A549 (cell line): ENCODE measurements around the gene LAMB3. TPM values are rescaled to one million over a fixed set of nuclear protein-coding genes. Genes with fewer than 3 reads are reported as not detected.

Source experiments
- ATAC-seq, 2 experiments: fragments of 200-7000 bp in 1 of 2; fragments of >200 bp in 1 of 2; cut with Nextera tagmentation in 1 of 2; cut with Tn5 transposase in 1 of 2; 3 replicates each; pipeline versions ENCODE4 v1.8.0 to v1.9.1; 2018 to 2020; ENCODE audit warnings: mild to moderate bottlenecking in 1 of 2, moderate library complexity in 1 of 2
- CTCF ChIA-PET: fragments of 300-600 bp; sonication (Branson Sonifier 250); formaldehyde crosslinking; extraction: SDS; loops from one replicate; lab custom pipeline; 2021; ENCODE audit warnings: antibody characterized with exemption, inconsistent platforms; lab: Yijun Ruan, JAX
- POLR2A ChIA-PET: fragments of 350-600 bp; formaldehyde crosslinking; extraction: SDS; loops from one replicate; lab custom pipeline; 2021; ENCODE audit warnings: antibody characterized with exemption, inconsistent platforms; lab: Yijun Ruan, JAX
- DNase-seq, 2 experiments: peaks; one replicate each; pipeline versions ENCODE4 v3.0.0 to v3.0.0-alpha.2; 2011 to 2016; ENCODE audit warnings: low read depth in 1 of 2, low spot score in 1 of 2
- FAIRE-seq: peaks from 2 replicates; lab custom pipeline; 2011; peaks lifted over from hg19 to GRCh38; lab: Jason Lieb, UNC
- H3K27ac ChIP-seq, 2 experiments: fragments of >200 bp; sonication (Bioruptor Twin); formaldehyde crosslinking; 3 replicates each; pipeline ENCODE4 v1.5.1; 2016 to 2017
- H3K4me1 ChIP-seq: fragments of >200 bp; sonication (Bioruptor Twin); formaldehyde crosslinking; 3 replicates; pipeline ENCODE4 v1.6.1; 2016
- H3K4me2 ChIP-seq: fragments of >200 bp; sonication (Bioruptor Twin); formaldehyde crosslinking; 3 replicates; pipeline ENCODE4 v1.6.1; 2016
- H3K4me3 ChIP-seq: fragments of >200 bp; sonication (Bioruptor Twin); formaldehyde crosslinking; 3 replicates; pipeline ENCODE4 v1.5.1; 2016
- H3K9me3 ChIP-seq: fragments of >200 bp; sonication (Bioruptor Twin); formaldehyde crosslinking; 3 replicates; pipeline ENCODE4 v1.6.1; 2016
- BHLHE40 ChIP-seq: IDR thresholded peaks from 2 replicates; pipeline ENCODE4 v1.6.1; 2012; ENCODE audit warnings: low read depth, low read length, inconsistent platforms
- CEBPB ChIP-seq, 2 experiments: fragments of >200 bp in 1 of 2; sonication (Bioruptor Twin) in 1 of 2; formaldehyde crosslinking in 1 of 2; IDR thresholded peaks; 2 replicates each; pipeline ENCODE4 v1.6.1; 2012 to 2016
- CTCF ChIP-seq: fragments of >200 bp; sonication (Bioruptor Twin); formaldehyde crosslinking; IDR thresholded peaks from 3 replicates; pipeline ENCODE4 v1.5.1; 2016
- EHF ChIP-seq: fragments of 250-450 bp; sonication (Bioruptor Pico); IDR thresholded peaks from 2 replicates; pipeline ENCODE4 v1.5.0; 2020; ENCODE audit warnings: mild to moderate bottlenecking
- EP300 ChIP-seq, 2 experiments: fragments of >200 bp; sonication (Bioruptor Twin); formaldehyde crosslinking; IDR thresholded peaks; 2 replicates in 1 of 2; 3 replicates in 1 of 2; pipeline ENCODE4 v1.6.1; 2016 to 2017
- FOSL2 ChIP-seq, 2 experiments: fragments of 450-650 bp in 1 of 2; fragments of >200 bp in 1 of 2; sonication (Bioruptor Twin) in 1 of 2; formaldehyde crosslinking; IDR thresholded peaks; 2 replicates each; pipeline versions ENCODE4 v1.5.0 to v1.6.1; 2016 to 2020; ENCODE audit warnings: mild to moderate bottlenecking in 1 of 2, moderate library complexity in 1 of 2
- JUNB ChIP-seq: fragments of >200 bp; sonication (Bioruptor Twin); formaldehyde crosslinking; IDR thresholded peaks from 2 replicates; pipeline ENCODE4 v1.6.1; 2016
- KDM1A ChIP-seq: fragments of 200-600 bp; sonication (generic); IDR thresholded peaks from 2 replicates; pipeline ENCODE4 v1.6.1; 2016; ENCODE audit warnings: low read depth, mild to moderate bottlenecking
- MAFK ChIP-seq: fragments of 450-650 bp; IDR thresholded peaks from 2 replicates; pipeline ENCODE4 v1.6.1; 2014; ENCODE audit not compliant: partially characterized antibody
- MAX ChIP-seq: IDR thresholded peaks from 2 replicates; pipeline ENCODE4 v1.6.1; 2012
- MAZ ChIP-seq: fragments of 150-350 bp; IDR thresholded peaks from 2 replicates; pipeline ENCODE4 v1.6.1; 2014; ENCODE audit warnings: antibody characterized with exemption, low read depth, low read length, borderline replicate concordance
- NFE2L2 ChIP-seq: fragments of 150-350 bp; conservative IDR thresholded peaks from 2 replicates; pipeline ENCODE4 v1.6.1; 2014; ENCODE audit warnings: low read length
- NPAS2 ChIP-seq: fragments of 250-450 bp; sonication (Bioruptor Pico); IDR thresholded peaks from 2 replicates; pipeline ENCODE4 v1.8.0; 2022; ENCODE audit warnings: mild to moderate bottlenecking, moderate library complexity, borderline replicate concordance
- PBX3 ChIP-seq: IDR thresholded peaks from 2 replicates; pipeline ENCODE4 v1.6.1; 2012
- POLR2A ChIP-seq: IDR thresholded peaks from 2 replicates; pipeline ENCODE4 v1.6.1; 2012; ENCODE audit warnings: mild to moderate bottlenecking, low read length
- RARB ChIP-seq: fragments of 250-450 bp; sonication (Bioruptor Pico); IDR thresholded peaks from 2 replicates; pipeline ENCODE4 v1.8.0; 2021; ENCODE audit warnings: mild to moderate bottlenecking, moderate library complexity
- RCOR1 ChIP-seq: fragments of 150-350 bp; IDR thresholded peaks from 2 replicates; pipeline ENCODE4 v1.6.1; 2014; ENCODE audit warnings: antibody characterized with exemption, low read length, low read depth
- RNF2 ChIP-seq: fragments of 200-600 bp; sonication (generic); IDR thresholded peaks from 2 replicates; pipeline ENCODE4 v1.6.1; 2016; ENCODE audit warnings: low read depth, mild to moderate bottlenecking, antibody characterized with exemption, moderate library complexity, borderline replicate concordance
- SREBF2 ChIP-seq: fragments of 450-650 bp; IDR thresholded peaks from 2 replicates; pipeline ENCODE4 v1.6.1; 2014; ENCODE audit warnings: mild to moderate bottlenecking, moderate library complexity
- TFCP2L1 ChIP-seq: fragments of 250-450 bp; sonication (Bioruptor Pico); IDR thresholded peaks from 2 replicates; pipeline ENCODE4 v1.5.0; 2021; ENCODE audit warnings: mild to moderate bottlenecking
- ZC3H11A ChIP-seq: fragments of 450-650 bp; IDR thresholded peaks from 2 replicates; pipeline ENCODE4 v1.6.1; 2014; ENCODE audit warnings: antibody characterized with exemption, mild to moderate bottlenecking
- ZSCAN20 ChIP-seq: fragments of 250-450 bp; sonication (Bioruptor Pico); IDR thresholded peaks from 2 replicates; pipeline ENCODE4 v1.8.0; 2022; ENCODE audit warnings: mild to moderate bottlenecking, moderate library complexity
- WGBS: methylation state at CpG from one replicate; pipeline ENCODE4 v1.1.6; 2017; ENCODE audit errors: missing lambda C conversion rate; 5-methylcytosine and 5-hydroxymethylcytosine counted together
- polyA plus RNA-seq, 4 experiments: library from polyadenylated mRNA; depleted of rRNA in 3 of 4; stranded (reverse); fragments of >200 nt; fragmentation: RNase III in 1 of 4; extraction: RNeasy Plus Mini Kit Qiagen cat#74134 plus additional on column Dnase treatment in 1 of 4; gene quantifications; 2 replicates in 3 of 4; 3 replicates in 1 of 4; pipeline ENCODE4 v1.2.3, GENCODE V29; 2011 to 2017
- TF ChIP-seq, protein P1 (sequence below): IDR thresholded peaks from 2 replicates; pipeline ENCODE4 v1.6.1; 2012; ENCODE audit warnings: low read depth, borderline replicate concordance

LAMB3 gene
- polyA plus RNA-seq, 2 of the 4 experiments (the other 2 are of a cell fraction): 7.3 to 9.1 TPM

- ChIA-PET CTCF (interaction anchor here (0.9 to 2.1 kb wide), 7 partner anchors 8 to 71 kb away, joined by 3 to 7 read pairs (median 3); no protein-coding TSS in a partner anchor), POLR2A (no interaction called here)
- Histone ChIP-seq H3K9me3 (no peaks in the 10 kb centered on the region), H3K4me2 (peak within 1 kb of the TSS; percentile 91), H3K4me1 (peaks cover 17% of the 10 kb centered on the region; the same call in 2 of the 3 replicates), H3K27ac (peak within 1 kb of the TSS; percentile 31 to 42; a peak in 5 of 6 replicates), H3K4me3 (peak within 1 kb of the TSS; percentile 41)
- ATAC-seq (peak; percentile 80 to 83), DNase-seq (no peak), FAIRE-seq (no peak)
- WGBS: 48% methylated on average over 39 of the region's 47 CpGs
- TF ChIP-seq NFE2L2: no peak
- TF ChIP-seq RNF2: no peak
- TF ChIP-seq MAX: peak; percentile 67
- no peak for TF ChIP-seq ZSCAN20 (CRISPR knock-in tag)
- no peak for TF ChIP-seq FOSL2 (IDR thresholded peaks at IDR 0.05)
- TF ChIP-seq FOSL2 (CRISPR knock-in tag; IDR thresholded peaks at IDR 0.05): no peak
- TF ChIP-seq TFCP2L1 (CRISPR knock-in tag): no peak
- no peak for TF ChIP-seq JUNB
- no peak for TF ChIP-seq SREBF2
- TF ChIP-seq PBX3: no peak
- TF ChIP-seq KDM1A: no peak
- 0 out of 2 replicates have a peak, but pooled peaks have one; percentile 24 for TF ChIP-seq POLR2A
- TF ChIP-seq RCOR1: no peak
- TF ChIP-seq EHF (CRISPR knock-in tag): no peak
- TF ChIP-seq CTCF: no peak
- TF ChIP-seq, protein P1, sequence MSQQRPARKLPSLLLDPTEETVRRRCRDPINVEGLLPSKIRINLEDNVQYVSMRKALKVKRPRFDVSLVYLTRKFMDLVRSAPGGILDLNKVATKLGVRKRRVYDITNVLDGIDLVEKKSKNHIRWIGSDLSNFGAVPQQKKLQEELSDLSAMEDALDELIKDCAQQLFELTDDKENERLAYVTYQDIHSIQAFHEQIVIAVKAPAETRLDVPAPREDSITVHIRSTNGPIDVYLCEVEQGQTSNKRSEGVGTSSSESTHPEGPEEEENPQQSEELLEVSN: peak; percentile 66
- TF ChIP-seq RARB (CRISPR knock-in tag): no peak
- TF ChIP-seq MAZ: no peak
- no peak for TF ChIP-seq EP300 (IDR thresholded peaks at IDR 0.05)
- no peak for TF ChIP-seq MAFK
- no peak for TF ChIP-seq BHLHE40
- no peak for TF ChIP-seq ZC3H11A
These were observed 22.8 kb upstream of the LAMB3 start, which contains the start of gene G0S2 for GRCh38 chr1:209674957-209675564. Gene G0S2 (plus strand): TSS chr1:209675412. CDS start chr1:209675685, 273 bp downstream.

GRCh38 chr1:209673631-209674417, 21.6 kb upstream of the LAMB3 start:
- peak in 1 of 2 experiments; percentile 48; a peak in 1 of 4 replicates for TF ChIP-seq CEBPB (IDR thresholded peaks at IDR 0.05)
- TF ChIP-seq NPAS2 (CRISPR knock-in tag): no peak
- TF ChIP-seq, all 56 proteins: peak for 1
- no peak for FAIRE-seq
- H3K4me1 ChIP-seq: peaks cover 17% of the 10 kb centered on the region; the same call in 2 of the 3 replicates
- H3K4me2 ChIP-seq: peak overlapping the region; percentile 91; the same call in 1 of the 3 replicates
- H3K4me3 ChIP-seq: no peak overlapping the region
- H3K27ac ChIP-seq: peak overlapping the region; percentile 0 to 42; a peak in 2 of 6 replicates
- ChIA-PET CTCF (interaction anchor here (0.7 to 2.1 kb wide), 11 partner anchors 7 to 99 kb away, joined by 3 to 6 read pairs (median 3); no protein-coding TSS in a partner anchor), POLR2A (no interaction called here)
- ATAC-seq: no peak
- no peaks in the 10 kb centered on the region for H3K9me3 ChIP-seq
- WGBS: 82% methylated on average over 7 of the region's 7 CpGs
- no peak for DNase-seq
